NCI-H69 (cell line): ENCODE results near the gene TNNT2.
A peak's percentile ranks its signal among the peaks of the same experiment; 100 is the strongest.

Experiments
- DNase-seq: peaks from one replicate; lab custom pipeline; 2025; lab: John Stamatoyannopoulos, UW

The TNNT2 gene

DNA sequence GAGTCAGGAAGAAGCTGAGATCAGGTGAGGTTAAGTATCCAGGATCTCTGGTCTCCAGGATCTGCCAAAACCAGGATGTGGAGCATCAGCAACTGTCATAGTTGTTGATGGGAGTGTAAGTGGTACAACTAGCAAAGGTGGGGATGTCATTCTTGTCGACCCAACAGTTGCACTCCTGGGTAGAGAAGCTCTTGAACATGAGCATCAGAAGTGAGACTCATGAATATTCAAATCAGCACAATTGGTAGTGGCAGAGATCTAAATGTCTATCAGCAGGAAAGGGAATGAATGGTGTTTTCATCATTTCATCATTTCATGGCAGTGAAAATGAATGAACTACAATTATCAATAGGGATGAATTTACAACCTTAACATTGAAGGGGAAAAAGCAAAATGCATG is 25.9 kb upstream of the TNNT2 start:
- no peak for DNase-seq

GRCh38 chr1:201401700-201402099 is 24.2 kb upstream of the TNNT2 start:
- DNase-seq: no peak

DNA sequence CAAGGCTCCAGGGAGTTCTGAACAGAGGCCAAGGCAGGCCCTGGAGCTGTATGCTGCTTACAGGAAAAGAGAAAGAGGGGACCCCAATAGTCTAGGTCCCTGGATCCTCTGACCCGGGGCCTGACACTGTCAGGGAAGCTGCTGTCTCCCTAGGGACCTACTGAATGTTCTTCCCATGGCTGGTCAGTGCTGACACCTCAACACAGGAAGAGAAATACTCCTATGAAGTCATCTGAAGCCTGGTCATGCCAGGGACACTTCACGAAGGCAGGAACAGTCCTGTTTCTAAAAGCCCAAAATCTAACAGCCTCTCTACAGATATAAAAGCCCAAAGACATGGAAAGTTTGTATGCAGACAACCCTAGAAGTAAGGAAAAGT is 23.4 kb upstream of the TNNT2 start:
- no peak for DNase-seq

- no peak for DNase-seq
Measured at GRCh38 chr1:201400212-201400851, 22.9 kb upstream of the TNNT2 start.

DNA sequence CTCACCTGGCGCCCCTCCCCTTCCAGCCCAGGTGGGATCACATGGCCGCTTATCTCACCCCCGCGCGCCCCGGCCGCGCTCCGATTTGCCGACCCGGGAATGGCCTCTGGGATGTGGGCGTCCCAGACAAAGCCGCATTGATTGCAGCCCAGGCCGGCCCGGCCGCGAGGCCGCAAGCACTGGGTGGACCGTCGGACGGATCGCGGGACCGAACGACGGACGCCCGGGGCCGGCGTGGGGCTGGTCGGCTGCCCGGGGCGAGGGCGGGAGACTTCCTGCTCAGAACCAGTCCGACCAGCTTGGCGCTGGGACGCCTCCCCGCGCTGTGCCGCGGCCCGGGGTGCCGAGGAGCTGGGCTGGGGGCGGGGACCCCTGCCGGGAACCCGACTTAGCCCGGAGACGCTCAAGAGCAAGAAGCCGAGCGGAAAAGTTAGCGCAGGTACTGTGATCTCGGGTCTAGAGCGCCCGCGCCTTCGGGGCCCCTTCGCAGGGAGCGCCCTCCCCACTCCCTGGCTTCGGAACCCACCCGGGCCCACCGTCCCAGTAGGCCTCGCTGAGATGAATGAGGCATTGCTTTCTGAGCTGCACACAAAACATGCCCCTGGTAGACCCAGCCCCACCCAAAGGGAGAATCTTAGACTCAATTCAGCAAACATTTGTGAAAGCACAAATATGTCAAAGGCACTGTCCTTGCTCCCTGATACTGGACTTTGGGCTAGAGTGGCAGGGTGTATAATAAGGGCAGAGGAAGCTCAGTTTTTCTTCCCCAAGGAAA is 22.1 kb upstream of the TNNT2 start:
- peak; percentile 73 for DNase-seq

DNA sequence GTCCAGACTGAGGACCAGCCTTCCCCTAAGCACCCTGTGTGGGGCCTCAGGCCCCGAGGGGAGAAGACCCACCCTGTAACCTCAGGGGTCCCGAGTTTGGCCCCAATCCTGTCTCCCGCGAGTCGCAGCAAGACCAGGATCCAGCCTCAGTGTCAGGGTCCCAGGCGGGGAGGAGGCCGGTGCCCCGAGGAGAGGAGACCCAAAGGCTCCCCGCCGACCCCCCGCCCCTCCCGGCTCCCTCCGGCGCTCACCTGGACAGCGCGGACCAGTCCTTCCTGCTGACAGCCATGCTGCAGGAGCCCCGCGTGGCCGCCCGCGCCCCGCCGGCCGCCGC is 21.5 kb upstream of the TNNT2 start, which contains the start of gene LAD1:
Gene LAD1 (minus strand): TSS at position 307 of the 334 bp plus-strand sequence. CDS start 18 bp downstream, at position 289.
- no peak for DNase-seq

DNA sequence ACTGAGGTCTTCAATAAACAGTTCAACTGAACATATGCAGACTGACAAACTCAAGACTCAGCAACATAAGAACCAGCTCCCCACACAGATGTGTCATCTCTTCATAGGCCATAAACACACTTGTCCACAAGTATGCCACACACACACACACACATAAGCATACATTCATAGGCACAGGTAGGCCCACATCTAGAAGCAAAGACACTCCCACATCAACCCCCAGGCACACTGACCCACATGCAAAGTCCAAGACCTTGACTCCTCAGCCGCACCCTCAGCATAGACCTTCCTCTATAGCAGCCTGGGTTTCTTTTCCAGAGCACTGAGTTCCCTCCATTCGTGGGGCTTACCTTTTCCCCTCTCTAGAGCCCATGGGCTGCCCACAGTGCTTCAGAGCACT is 20.2 kb upstream of the TNNT2 start:
- no peak for DNase-seq

DNA sequence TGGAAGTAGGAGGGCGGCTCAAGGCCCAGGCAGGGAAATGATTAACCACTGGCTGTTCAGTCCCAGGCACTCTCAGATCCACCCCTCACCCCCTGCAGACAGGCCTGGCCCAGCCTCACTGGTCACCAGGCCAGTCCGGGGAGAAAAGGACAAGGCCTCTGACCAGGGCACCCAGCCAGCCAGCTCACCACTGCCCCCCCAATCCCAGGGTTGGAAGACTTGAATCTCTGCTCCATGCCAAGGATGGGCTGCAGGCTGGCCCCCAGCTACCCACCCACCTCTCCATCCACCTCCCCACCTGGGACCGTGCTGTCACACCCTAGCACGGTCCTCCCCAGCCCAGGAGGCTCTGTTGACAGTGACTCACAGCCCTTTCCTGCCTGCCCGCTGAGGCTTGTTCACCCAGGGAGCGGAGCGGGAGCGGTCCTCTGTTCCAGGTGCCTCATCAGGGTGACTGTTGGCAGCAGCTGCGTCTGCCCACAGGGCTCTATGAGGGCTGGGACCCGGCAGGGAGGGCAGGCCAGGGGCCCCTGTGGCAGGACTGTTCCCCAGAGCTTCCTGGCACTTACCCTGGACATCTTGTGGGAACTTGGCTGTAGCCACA is 19.5 kb upstream of the TNNT2 start:
- DNase-seq: peak; percentile 40

DNA sequence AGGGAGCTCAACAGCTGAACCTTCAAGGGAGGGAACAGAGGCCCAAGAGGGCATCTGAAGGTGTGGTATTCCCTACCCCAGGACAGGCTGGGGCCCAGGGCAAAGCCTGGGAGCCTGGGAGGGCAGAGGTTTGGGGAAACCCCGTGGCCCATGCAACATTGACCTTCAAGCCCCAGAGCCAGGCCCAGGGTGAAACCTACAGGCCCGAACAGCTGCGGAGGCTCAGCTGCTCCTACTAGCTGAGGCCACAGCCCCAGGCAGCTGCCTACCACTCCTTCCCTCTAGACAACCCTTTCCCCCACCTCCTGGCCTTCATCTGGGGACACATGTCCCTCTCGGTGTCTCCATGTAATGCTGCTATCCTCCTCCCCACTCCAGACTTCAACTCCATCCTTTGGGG is 18.5 kb upstream of the TNNT2 start:
- no peak for DNase-seq

- DNase-seq: no peak
Measured at GRCh38 chr1:201394591-201394990, 17.1 kb upstream of the TNNT2 start.

- DNase-seq: no peak
Measured at GRCh38 chr1:201393076-201393475, 15.6 kb upstream of the TNNT2 start.

DNA sequence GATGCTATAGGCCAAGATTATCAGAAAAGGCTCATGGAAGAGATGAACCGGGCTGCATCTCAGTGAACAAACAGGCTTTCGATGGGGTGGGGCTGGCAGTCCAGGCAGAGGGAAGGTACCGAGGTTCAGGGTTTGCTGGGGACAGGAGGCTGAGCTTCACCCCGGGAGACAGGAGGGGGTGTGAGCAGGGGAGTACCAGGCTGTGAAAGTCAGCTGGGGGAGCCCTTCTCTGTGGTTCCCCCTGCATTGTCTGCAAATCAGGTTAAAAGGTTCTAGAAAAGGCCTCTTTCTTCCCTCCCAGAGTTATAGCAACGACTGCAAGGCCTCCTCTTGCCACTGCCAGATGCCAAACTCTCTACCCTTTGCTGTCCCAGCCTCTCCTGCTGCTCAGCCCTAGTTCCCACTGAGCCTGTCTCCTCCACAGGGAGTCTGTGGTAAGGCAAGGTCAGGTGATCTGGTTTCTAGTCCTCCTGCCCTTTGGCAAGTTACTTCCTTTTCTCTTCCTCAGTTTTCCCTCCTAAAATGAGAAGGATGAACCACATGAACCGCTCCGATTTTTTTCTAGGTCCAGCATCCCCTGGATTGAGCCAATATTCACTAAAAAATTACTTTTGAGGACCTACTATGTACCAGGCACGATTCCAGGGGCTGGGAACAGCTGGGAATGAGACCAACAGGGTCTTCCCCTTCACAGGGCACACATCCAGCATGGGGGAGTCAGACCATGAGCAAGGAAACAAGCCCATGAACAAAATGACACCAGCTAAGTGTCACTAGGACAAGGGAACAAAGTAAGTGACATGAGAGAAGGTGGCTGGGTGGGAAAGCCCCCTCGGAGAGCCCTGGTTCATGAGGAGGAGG is 14.4 kb upstream of the TNNT2 start:
- peak; percentile 12 for DNase-seq

DNA sequence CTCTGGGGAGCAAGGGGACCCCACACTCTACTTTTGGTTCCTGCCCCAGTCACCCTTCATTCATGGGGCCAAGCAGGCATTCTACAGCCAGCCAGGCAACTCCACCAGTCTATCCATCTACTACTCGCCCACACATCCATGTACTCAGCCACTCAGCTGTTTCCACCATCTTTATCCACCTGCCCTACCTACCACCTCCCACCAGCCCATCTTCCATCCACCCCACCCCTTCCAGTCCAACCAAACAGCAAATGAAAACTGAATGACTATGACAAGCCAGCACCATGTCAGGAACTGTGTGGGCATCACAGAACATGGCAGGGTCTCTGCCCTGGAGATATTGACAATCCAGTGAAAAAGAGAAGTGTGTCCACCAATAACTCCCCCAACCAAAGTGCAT is 13.7 kb upstream of the TNNT2 start:
- no peak for DNase-seq

DNA sequence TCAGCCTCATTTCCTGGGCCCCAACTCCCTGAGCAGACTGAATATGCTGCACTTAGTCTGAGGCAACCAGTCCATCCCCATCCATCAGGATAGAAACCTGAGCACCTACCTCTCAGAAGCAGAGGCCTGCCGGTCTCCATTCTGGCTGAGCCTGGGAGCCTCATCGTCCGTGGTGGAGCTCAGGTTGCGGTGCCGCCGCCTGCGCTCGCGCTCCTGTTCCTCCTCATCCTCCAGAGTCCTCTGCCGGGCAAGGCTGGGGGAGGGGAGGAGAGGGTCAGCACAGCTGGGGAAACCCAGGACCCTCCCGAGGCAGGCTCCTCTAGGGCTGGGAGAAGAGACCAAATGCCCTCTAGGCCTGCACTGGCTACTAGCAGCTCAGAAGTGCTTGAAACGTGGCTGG is 11.6 kb upstream of the TNNT2 start:
- no peak for DNase-seq

DNA sequence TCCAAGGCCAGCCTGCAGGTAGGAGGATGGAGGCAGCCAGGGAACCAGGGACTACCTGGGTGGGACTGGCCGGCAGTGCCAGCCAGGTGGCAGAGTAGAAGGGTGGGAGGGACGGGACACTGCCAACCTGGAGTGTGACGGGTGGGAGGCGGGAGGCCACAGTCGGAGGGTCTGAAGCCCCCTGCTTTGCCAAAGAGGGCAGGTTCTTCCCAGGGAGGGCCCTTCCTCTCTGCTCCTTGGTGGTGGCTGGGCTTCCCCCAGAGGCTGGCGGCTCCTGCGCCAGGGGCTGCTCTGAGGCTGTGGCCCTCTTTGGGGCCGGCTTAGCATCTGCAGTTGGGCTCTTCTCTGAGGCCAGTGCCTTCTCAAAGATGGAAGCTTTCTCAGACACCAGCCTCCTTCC is 8.7 kb upstream of the TNNT2 start:
- DNase-seq: no peak

DNA sequence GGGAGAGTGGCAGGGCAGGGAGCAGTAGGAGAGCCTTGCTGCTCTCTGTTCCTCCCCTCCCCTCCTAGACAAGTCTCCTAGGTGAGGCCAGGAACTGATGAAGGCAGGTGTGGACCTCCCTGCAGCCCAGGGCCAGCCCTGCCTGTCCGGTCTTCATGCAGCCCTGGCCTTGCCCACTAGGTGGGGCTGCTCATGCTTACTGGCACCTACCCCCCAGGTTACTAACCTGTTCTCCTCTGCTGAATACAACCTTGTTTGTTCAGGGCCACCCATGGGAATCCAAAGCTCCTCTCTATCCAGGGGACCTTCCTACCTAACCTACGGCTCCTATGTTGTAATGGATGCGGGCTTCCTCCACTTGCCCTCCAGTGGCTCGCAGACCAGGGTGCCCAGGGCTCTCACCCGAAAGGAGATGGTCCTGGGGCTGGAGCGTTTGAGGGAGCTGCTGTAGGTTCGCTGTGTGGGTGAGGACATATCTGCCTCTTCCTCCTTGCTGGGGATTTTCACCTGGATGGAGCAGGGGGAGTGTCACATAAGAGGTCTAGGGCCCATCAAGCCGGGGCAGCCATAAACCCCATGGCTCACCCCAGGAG is 7.9 kb upstream of the TNNT2 start:
- DNase-seq: peak; percentile 83

GRCh38 chr1:201384406-201384782 is 6.9 kb upstream of the TNNT2 start:
- no peak for DNase-seq

- peak; percentile 64 for DNase-seq
Measured at GRCh38 chr1:201383647-201384405, 6.3 kb upstream of the TNNT2 start.

DNA sequence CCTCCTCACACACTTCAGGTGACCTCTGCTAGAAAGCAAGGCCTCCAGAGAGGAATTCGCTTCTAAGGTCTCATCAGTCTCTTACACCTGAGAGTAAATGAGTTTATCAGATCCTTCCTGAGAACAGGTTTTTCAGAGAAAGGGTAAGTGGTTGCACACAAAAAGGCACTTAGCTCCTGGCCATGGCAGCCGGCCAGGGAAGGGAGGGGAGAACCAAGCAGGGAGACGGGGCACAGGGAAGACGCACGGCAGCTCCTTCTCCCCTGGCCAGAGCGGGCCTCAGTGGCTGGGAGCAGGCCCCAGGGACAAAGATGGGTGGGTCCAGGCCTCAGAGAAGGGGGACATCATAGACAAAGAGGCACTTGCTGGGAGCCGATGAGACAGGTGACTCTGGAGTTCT is 3.6 kb upstream of the TNNT2 start:
- DNase-seq: peak; percentile 53

DNA sequence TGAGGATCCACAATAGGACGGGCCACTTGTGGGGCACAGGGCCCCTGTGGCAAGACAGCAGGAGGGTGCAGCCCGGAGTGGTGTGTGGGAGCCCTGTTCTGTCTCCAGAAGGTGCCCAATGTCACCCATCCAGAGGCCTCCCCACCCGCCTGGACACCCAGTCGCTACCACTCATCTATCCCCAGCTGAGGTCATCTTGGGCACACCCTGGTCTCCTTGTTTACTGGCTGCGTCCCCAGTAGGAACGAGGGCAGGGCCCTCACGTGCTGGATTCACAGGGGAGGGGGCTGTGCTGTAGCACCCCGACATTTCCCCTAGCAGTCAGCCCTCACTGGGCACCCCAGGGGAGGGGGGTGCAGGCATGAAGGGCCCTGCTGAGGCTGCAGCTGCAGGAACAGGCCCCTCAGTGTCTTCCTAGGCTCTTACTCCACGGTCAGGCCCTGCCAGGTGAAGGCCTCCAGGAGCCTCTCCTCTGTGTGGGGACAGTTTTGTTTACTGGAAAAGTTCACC is 2.3 kb upstream of the TNNT2 start:
- no peak for DNase-seq

- no peak for DNase-seq
Measured at GRCh38 chr1:201378804-201379203, 1.3 kb upstream of the TNNT2 start.
